ENCODE results near the gene HNF1A. TPM values are rescaled to one million over a fixed set of nuclear protein-coding genes. Genes with fewer than 3 reads are reported as not detected.
A peak's percentile ranks its signal among the peaks of the same experiment; 100 is the strongest.

HNF1A gene
- total and polyA plus RNA-seq, 2 of the 13 experiments (the other 11 are each of a cell fraction or from before 2014, with no cell fraction given): 13.4 to 34.7 TPM

- DNase-seq (ENCODE audit: low spot score): peak; percentile 63
- peak overlapping the region; percentile 16 for H3K27ac ChIP-seq (ENCODE audit: extremely low read length, insufficient read depth, low read length)
- H4K20me1 ChIP-seq (ENCODE audit: insufficient read depth, low read length): no peaks in the 10 kb centered on the region
- peak overlapping the region; percentile 45; the same call in 1 of the 2 replicates for H3K4me2 ChIP-seq (ENCODE audit: low read depth, low read length)
- H3K27me3 ChIP-seq (ENCODE audit: control insufficient read depth in 1 of 2, insufficient read depth in 2 of 2, low read length in 2 of 2): no peaks in the 10 kb centered on the region
- peaks cover 79% of the 10 kb centered on the region for H3K4me1 ChIP-seq (ENCODE audit: insufficient read depth, low read length)
- no peaks in the 10 kb centered on the region for H3K9me3 ChIP-seq (ENCODE audit: low read length)
- intact Hi-C loops (cut with micrococcal nuclease; ENCODE audit: unreplicated experiment): no loop called here
- WGBS (ENCODE audit: low lambda C conversion rate): 17% methylated on average over 6 of the region's 8 CpGs
- no peak overlapping the region for H2AFZ ChIP-seq (ENCODE audit: low read length)
- H3K9ac ChIP-seq (ENCODE audit: insufficient read depth, low read depth, low read length): no peak overlapping the region
- CTCF ChIA-PET (ENCODE audit: low intra/inter-chr PET ratio, low total read pairs): no interaction called here
- peak; percentile 17 for ATAC-seq
- H3K4me3 ChIP-seq (replicated peaks in 1 of 3; ENCODE audit: insufficient read depth in 1 of 3, low read depth in 2 of 3, low read length in 3 of 3): no peak overlapping the region
- in situ Hi-C loops (cut with HindIII; ENCODE audit: extremely low pct_ligation_motif_present, low pct_unique_long_range_greater_than_20kb): no loop called here
- BruUV-seq (replicated peaks): no TSS peak
- POLR2A ChIA-PET: interaction anchor here (0.6 to 0.9 kb wide), 2 partner anchors 43 to 52 kb away, joined by 3 read pairs; no protein-coding TSS in a partner anchor
- peak; percentile 28 for FAIRE-seq
- no peaks in the 10 kb centered on the region for H3K79me2 ChIP-seq (ENCODE audit: insufficient read depth, low read length)
- no peaks in the 10 kb centered on the region for H3K36me3 ChIP-seq (replicated peaks in 1 of 2; ENCODE audit: control insufficient read depth in 1 of 2, insufficient read depth in 2 of 2, low read length in 2 of 2)
- TF ChIP-seq SYNCRIP (IDR thresholded peaks at IDR 0.05; ENCODE audit: insufficient read depth, low read depth, low read length): no peak
- TF ChIP-seq KAT8 (CRISPR knock-in tag; IDR thresholded peaks at IDR 0.05): no peak
- no peak for TF ChIP-seq MAF1 (CRISPR knock-in tag; IDR thresholded peaks at IDR 0.05; ENCODE audit: borderline replicate concordance)
- TF ChIP-seq RXRB (CRISPR knock-in tag; IDR thresholded peaks at IDR 0.05; ENCODE audit: borderline replicate concordance): 0 out of 2 replicates have a peak, but pooled peaks have one; percentile 16
- TF ChIP-seq SOX13 (IDR thresholded peaks at IDR 0.05): no peak
- 0 out of 4 replicates have a peak, but pooled peaks of 1 of the 2 experiments have one; percentile 14 for TF ChIP-seq SOX13 (CRISPR knock-in tag; conservative IDR thresholded peaks at IDR 0.05 in 1 of 2, IDR thresholded peaks at IDR 0.05 in 1 of 2)
- TF ChIP-seq KLF13 (CRISPR knock-in tag; IDR thresholded peaks at IDR 0.05): no peak
- TF ChIP-seq PAXIP1 (CRISPR knock-in tag; conservative IDR thresholded peaks at IDR 0.05): 0 out of 2 replicates have a peak, but pooled peaks have one; percentile 15
- TF ChIP-seq ZNF142 (CRISPR knock-in tag; IDR thresholded peaks at IDR 0.05): no peak
- TF ChIP-seq ZNF367 (CRISPR knock-in tag; IDR thresholded peaks at IDR 0.05; ENCODE audit: borderline replicate concordance): no peak
- no peak for TF ChIP-seq ZNF577 (CRISPR knock-in tag; IDR thresholded peaks at IDR 0.05; ENCODE audit: borderline replicate concordance, low read depth)
Measured at GRCh38 chr12:121023799-121024198, 45.5 kb downstream of the HNF1A start.

All from HepG2 (cell line).